ENCODE data around the gene PPP1R15B.

The PPP1R15B gene

GRCh38 chr1:204413170-204413535 lies 1.5 kb upstream of the PPP1R15B start:
- Histone ChIP-seq H3K9ac (peak overlapping the region; percentile 13 to 98 (median 49); a peak in 16 of 22 replicates), H4K20me1 (peaks cover 29 to 34% (median 31%) of the 10 kb centered on the region in 11 experiments), H3K4me3 (0 out of 20 replicates have a peak overlapping the region, but pooled peaks of 1 of the 10 experiments have one; percentile 2), H3K36me3 (peaks cover 6 to 23% (median 18%) of the 10 kb centered on the region in 11 experiments; a peak in 16 of 22 replicates), H3K4me2 (peak overlapping the region; percentile 47 to 89 (median 73)), H3K27me3 (no peaks in the 10 kb centered on the region), H3K9me3 (replicated peaks in 1 of 11) (peaks cover 0 to 5% (median 0%) of the 10 kb centered on the region in 11 experiments; a peak in 2 of 22 replicates), H3K27ac (peak overlapping the region; percentile 87 to 99 (median 95)), H3K4me1 (peaks cover 41 to 48% (median 44%) of the 10 kb centered on the region in 10 experiments)
- no peak for TF ChIP-seq Cebpa-rat (IDR thresholded peaks at IDR 0.05)

GRCh38 chr1:204410688-204411450 lies 748 bp downstream of the PPP1R15B start:
- peaks cover 25 to 44% (median 36%) of the 10 kb centered on the region in 11 experiments for H3K36me3 ChIP-seq

GRCh38 chr1:204409836-204410687 lies 1.6 kb downstream of the PPP1R15B start:
- H3K27ac ChIP-seq, result peak overlapping the region; percentile 87 to 99 (median 95)
- TF ChIP-seq Cebpa-rat (IDR thresholded peaks at IDR 0.05), result no peak
- H3K36me3 ChIP-seq, result peaks cover 33 to 52% (median 44%) of the 10 kb centered on the region in 11 experiments
- peaks cover 42 to 51% (median 48%) of the 10 kb centered on the region in 10 experiments for H3K4me1 ChIP-seq
- H3K4me2 ChIP-seq, result peak overlapping the region; percentile 72 to 94 (median 88)
- no peaks in the 10 kb centered on the region; a peak in 2 of 22 replicates for H3K9me3 ChIP-seq (replicated peaks in 1 of 11)
- no peaks in the 10 kb centered on the region for H3K27me3 ChIP-seq
- peak overlapping the region; percentile 77 to 95 (median 92) for H3K4me3 ChIP-seq
- peak overlapping the region; percentile 87 to 99 (median 96) for H3K9ac ChIP-seq
- peaks cover 60 to 64% (median 62%) of the 10 kb centered on the region in 11 experiments for H4K20me1 ChIP-seq

More at GRCh38 chr1:204410688-204411450, 748 bp downstream of the PPP1R15B start:
- H3K4me2 ChIP-seq, result peak overlapping the region; percentile 72 to 94 (median 88)
- no peak for TF ChIP-seq Cebpa-rat (IDR thresholded peaks at IDR 0.05)
- H3K9ac ChIP-seq, result peak overlapping the region; percentile 87 to 99 (median 96)
- H3K27ac ChIP-seq, result peak overlapping the region; percentile 87 to 99 (median 95)
- H3K27me3 ChIP-seq, result no peaks in the 10 kb centered on the region
- H3K4me1 ChIP-seq, result peaks cover 37 to 45% (median 43%) of the 10 kb centered on the region in 10 experiments
- peaks cover 0 to 5% (median 0%) of the 10 kb centered on the region in 11 experiments; a peak in 2 of 22 replicates for H3K9me3 ChIP-seq (replicated peaks in 1 of 11)
- H4K20me1 ChIP-seq, result peaks cover 52 to 56% (median 54%) of the 10 kb centered on the region in 11 experiments
- peak overlapping the region; percentile 77 to 95 (median 92) for H3K4me3 ChIP-seq

DNA sequence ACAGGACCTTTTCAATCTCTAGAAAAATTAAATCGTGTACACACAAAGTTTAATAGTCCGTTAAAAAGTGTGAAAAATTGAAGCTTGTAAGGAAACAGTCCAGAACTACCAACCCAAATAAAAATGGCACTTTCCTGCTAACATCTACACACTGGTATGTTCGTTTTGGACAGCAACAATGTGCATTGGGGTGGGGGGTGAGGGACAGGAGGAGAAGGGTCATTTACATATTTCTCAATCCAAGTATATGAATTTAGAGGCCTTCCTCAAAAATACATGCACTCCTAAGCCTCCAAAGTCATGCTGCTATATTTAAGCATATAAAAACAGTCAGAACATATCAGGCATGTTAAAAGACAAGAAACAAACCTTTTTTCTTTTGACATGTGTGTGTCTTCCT lies 2.5 kb downstream of the PPP1R15B start:
- Histone ChIP-seq H3K4me2 (peak overlapping the region; percentile 72 to 94 (median 88)), H3K36me3 (peaks cover 43 to 61% (median 53%) of the 10 kb centered on the region in 11 experiments), H3K4me1 (peaks cover 33 to 51% (median 42%) of the 10 kb centered on the region in 10 experiments), H3K9ac (peak overlapping the region; percentile 87 to 99 (median 96)), H3K27ac (peak overlapping the region; percentile 87 to 99 (median 95); a peak in 19 of 22 replicates), H4K20me1 (peaks cover 70 to 74% (median 72%) of the 10 kb centered on the region in 11 experiments), H3K4me3 (peak overlapping the region; percentile 77 to 95 (median 92)), H3K27me3 (no peaks in the 10 kb centered on the region), H3K9me3 (replicated peaks in 1 of 11) (no peaks in the 10 kb centered on the region; a peak in 2 of 22 replicates)
- no peak for TF ChIP-seq Cebpa-rat (IDR thresholded peaks at IDR 0.05)

DNA sequence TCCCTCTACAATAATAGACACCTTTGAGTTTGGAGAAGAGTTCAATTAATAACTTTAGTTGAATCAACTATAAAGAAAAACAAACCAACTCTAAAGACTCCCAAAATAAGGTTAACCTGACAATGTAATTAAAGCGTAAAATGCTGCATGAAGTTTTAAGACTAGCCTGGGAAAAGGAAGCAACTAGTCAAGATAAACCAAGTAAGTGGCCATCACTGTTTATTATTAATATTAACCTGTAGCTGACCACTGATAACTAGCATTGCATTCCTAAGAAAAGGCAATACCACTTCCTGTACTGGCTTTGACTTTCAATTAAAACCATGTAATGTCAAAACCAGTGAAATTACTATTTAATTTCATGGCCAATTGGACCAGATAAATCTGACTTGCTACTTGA lies 3.0 kb downstream of the PPP1R15B start:
- Histone ChIP-seq H3K4me2 (peak overlapping the region; percentile 72 to 94 (median 88)), H3K4me1 (peaks cover 28 to 48% (median 37%) of the 10 kb centered on the region in 10 experiments), H3K9me3 (replicated peaks in 1 of 11) (no peaks in the 10 kb centered on the region; a peak in 2 of 22 replicates), H3K27ac (peak overlapping the region in 10 of 11 experiments; percentile 1 to 98 (median 94); a peak in 8 of 22 replicates), H3K27me3 (no peaks in the 10 kb centered on the region), H4K20me1 (peaks cover 75 to 79% (median 77%) of the 10 kb centered on the region in 11 experiments), H3K9ac (peak overlapping the region; percentile 87 to 99 (median 96)), H3K4me3 (peak overlapping the region; percentile 77 to 95 (median 92)), H3K36me3 (peaks cover 48 to 67% (median 59%) of the 10 kb centered on the region in 11 experiments)
- TF ChIP-seq Cebpa-rat (IDR thresholded peaks at IDR 0.05), result no peak

GRCh38 chr1:204408074-204408507 lies 3.5 kb downstream of the PPP1R15B start:
- Histone ChIP-seq H3K4me2 (peak overlapping the region; percentile 72 to 94 (median 88)), H3K9me3 (replicated peaks in 1 of 11) (no peaks in the 10 kb centered on the region; a peak in 2 of 22 replicates), H3K4me3 (peak overlapping the region; percentile 77 to 95 (median 92)), H3K36me3 (peaks cover 51 to 72% (median 61%) of the 10 kb centered on the region in 11 experiments), H3K9ac (peak overlapping the region; percentile 87 to 99 (median 96)), H3K4me1 (peaks cover 22 to 42% (median 32%) of the 10 kb centered on the region in 10 experiments), H3K27me3 (no peaks in the 10 kb centered on the region), H3K27ac (peak overlapping the region in 10 of 11 experiments; percentile 1 to 98 (median 94); a peak in 7 of 22 replicates), H4K20me1 (peaks cover 80 to 84% (median 82%) of the 10 kb centered on the region in 11 experiments)
- no peak for TF ChIP-seq Cebpa-rat (IDR thresholded peaks at IDR 0.05)

GRCh38 chr1:204407295-204407971 lies 4.2 kb downstream of the PPP1R15B start:
- peaks cover 86 to 91% (median 88%) of the 10 kb centered on the region in 11 experiments for H4K20me1 ChIP-seq
- peak overlapping the region; percentile 87 to 99 (median 96) for H3K9ac ChIP-seq
- H3K4me3 ChIP-seq, result peak overlapping the region; percentile 77 to 95 (median 92)
- H3K27me3 ChIP-seq, result no peaks in the 10 kb centered on the region
- peaks cover 57 to 78% (median 68%) of the 10 kb centered on the region in 11 experiments for H3K36me3 ChIP-seq
- no peaks in the 10 kb centered on the region; a peak in 2 of 22 replicates for H3K9me3 ChIP-seq (replicated peaks in 1 of 11)
- TF ChIP-seq Cebpa-rat (IDR thresholded peaks at IDR 0.05), result no peak
- peaks cover 16 to 36% (median 25%) of the 10 kb centered on the region in 10 experiments for H3K4me1 ChIP-seq
- H3K27ac ChIP-seq, result peak overlapping the region in 2 of 11 experiments; percentile 96 to 98; a peak in 2 of 22 replicates
- peak overlapping the region; percentile 72 to 94 (median 88) for H3K4me2 ChIP-seq

Data from BLaER1 treated with 17β-estradiol and CSF1 and Interleukin-3, amounts not matched to agents 10 nM and 100 nM (cell line).